Panc1 (cell line): ENCODE data around the gene APLP1. TPM values are rescaled to one million over a fixed set of nuclear protein-coding genes. Genes with fewer than 3 reads are reported as not detected.

ENCODE experiments used
- ATAC-seq: fragments of 200-7000 bp; cut with Tn5 transposase; 2 replicates; pipeline ENCODE4 v1.9.1; 2020; ENCODE audit warnings: mild to moderate bottlenecking, moderate library complexity
- BruUV-seq: library from RNA; stranded (reverse); fragments of 400-500 nt; replicated peaks from 2 replicates; lab custom pipeline; 2021; lab: Mats Ljungman, UMichigan
- CTCF ChIA-PET: fragments of 300-600 bp; sonication (Branson Sonifier 250); formaldehyde crosslinking; loops from one replicate; lab custom pipeline; 2022; ENCODE audit warnings: antibody characterized with exemption; lab: Charles Lee
- POLR2A ChIA-PET: fragments of 300-600 bp; sonication (Branson Sonifier 250); formaldehyde crosslinking; loops from one replicate; lab custom pipeline; 2022; ENCODE audit warnings: antibody characterized with exemption; lab: Charles Lee
- DNase-seq: peaks from one replicate; pipeline ENCODE4 v3.0.0-alpha.2; 2010; ENCODE audit warnings: low read depth, low spot score
- H3K27ac ChIP-seq: 2 replicates; pipeline ENCODE4 v1.5.1; 2011; ENCODE audit warnings: mild to moderate bottlenecking, low read length, inconsistent platforms
- H3K27me3 ChIP-seq: fragments of 200-500 bp; sonication (Bioruptor generic); 2 replicates; pipeline ENCODE4 v1.6.0; 2014; ENCODE audit warnings: low read length, inconsistent platforms; ENCODE audit not compliant: control insufficient read depth, insufficient read depth
- H3K36me3 ChIP-seq: fragments of 200-500 bp; sonication (Bioruptor generic); 2 replicates; pipeline ENCODE4 v1.5.1; 2014; ENCODE audit warnings: inconsistent platforms, mild to moderate bottlenecking, low read length, moderate library complexity; ENCODE audit not compliant: control insufficient read depth, insufficient read depth
- H3K4me1 ChIP-seq: 2 replicates; pipeline ENCODE4 v1.5.1; 2011; ENCODE audit warnings: inconsistent platforms, mild to moderate bottlenecking, low read length, moderate library complexity; ENCODE audit not compliant: control insufficient read depth, insufficient read depth
- H3K4me3 ChIP-seq, 2 experiments: 2 replicates each; pipeline ENCODE4 v1.5.1; 2011 to 2012; ENCODE audit warnings: low read depth in 2 of 2, low read length in 2 of 2, mild to moderate bottlenecking in 2 of 2, inconsistent platforms in 1 of 2, moderate library complexity in 1 of 2
- H3K9me3 ChIP-seq: fragments of 200-500 bp; sonication (Bioruptor generic); 2 replicates; pipeline ENCODE4 v1.5.1; 2014; ENCODE audit warnings: low read depth, mild to moderate bottlenecking, inconsistent platforms, low read length, moderate library complexity; ENCODE audit not compliant: control insufficient read depth, insufficient read depth
- POLR2AphosphoS5 ChIP-seq: IDR thresholded peaks from 2 replicates; pipeline ENCODE4 v1.6.1; 2012; ENCODE audit warnings: mild to moderate bottlenecking, low read depth, low read length, moderate library complexity
- SIN3A ChIP-seq: IDR thresholded peaks from 2 replicates; pipeline ENCODE4 v1.6.1; 2012; ENCODE audit warnings: low read depth, mild to moderate bottlenecking, low read length, moderate library complexity, borderline replicate concordance; ENCODE audit not compliant: insufficient read depth
- TCF7L2 ChIP-seq: IDR thresholded peaks from 2 replicates; pipeline ENCODE4 v1.6.1; 2011; ENCODE audit warnings: mild to moderate bottlenecking, low read depth, low read length, inconsistent platforms
- in situ Hi-C: cut with HindIII; loops from 2 replicates; pipeline ENCODE4 v1.10.0; 2016; ENCODE audit warnings: low sequenced_read_pairs, low pct_unique_long_range_greater_than_20kb
- intact Hi-C: fragments of 100-400 bp; cut with micrococcal nuclease; formaldehyde crosslinking; loops from one replicate; pipeline ENCODE4 v1.10.0; 2022; ENCODE audit not compliant: unreplicated experiment
- total RNA-seq: library from RNA; stranded (reverse); gene quantifications from one replicate; pipeline ENCODE4 v1.2.1, GENCODE V29; 2021; ENCODE audit not compliant: unreplicated experiment
- TF ChIP-seq, protein P1 (sequence below): fragments of 450-650 bp; IDR thresholded peaks from 2 replicates; pipeline ENCODE4 v1.5.1; 2017; ENCODE audit warnings: mild to moderate bottlenecking
- TF ChIP-seq, protein P2 (sequence below), 2 experiments: IDR thresholded peaks; 2 replicates each; pipeline ENCODE4 v1.6.1; 2011 to 2012; ENCODE audit warnings: low read depth in 2 of 2, control low read depth in 1 of 2, low read length in 1 of 2, mild to moderate bottlenecking in 1 of 2, moderate library complexity in 1 of 2; ENCODE audit not compliant: insufficient read depth in 1 of 2

APLP1 gene
- total RNA-seq, 1 experiment from 2014 or later = 74.6 TPM

DNA sequence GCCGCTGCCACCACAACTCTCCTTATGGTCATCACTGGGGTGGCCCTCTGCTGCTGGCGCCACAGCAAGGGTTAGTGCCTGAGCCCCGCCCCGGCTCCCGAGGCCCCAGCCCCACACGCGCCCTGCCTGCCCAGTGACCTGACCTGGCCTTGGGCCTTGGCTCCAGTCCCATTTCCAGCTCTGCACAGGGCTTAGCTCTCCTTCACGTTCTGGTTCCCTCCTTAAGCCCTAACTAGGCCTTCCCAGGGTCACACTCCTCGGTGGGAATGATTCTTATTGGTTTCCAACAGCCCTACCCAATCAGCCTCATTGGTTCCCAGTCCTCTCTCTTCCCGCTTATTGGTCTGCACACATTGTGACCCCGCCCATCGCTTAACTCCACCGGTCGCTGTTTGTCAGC lies 5.8 kb upstream of the APLP1 start:
- Histone ChIP-seq H3K9me3 (no peaks in the 10 kb centered on the region), H3K4me3 (no peak overlapping the region), H3K4me1 (no peaks in the 10 kb centered on the region), H3K27ac (no peak overlapping the region), H3K27me3 (no peaks in the 10 kb centered on the region), H3K36me3 (no peaks in the 10 kb centered on the region)
- no peak for DNase-seq
- intact Hi-C loops = no loop called here
- in situ Hi-C loops = no loop called here
- ATAC-seq = peak; percentile 29; the same call in 1 of the 2 replicates
- POLR2A ChIA-PET = interaction anchor here (0.7 kb wide), 1 partner anchor 53 kb away, joined by 3 read pairs; no protein-coding TSS in a partner anchor
- TF ChIP-seq, protein P1, sequence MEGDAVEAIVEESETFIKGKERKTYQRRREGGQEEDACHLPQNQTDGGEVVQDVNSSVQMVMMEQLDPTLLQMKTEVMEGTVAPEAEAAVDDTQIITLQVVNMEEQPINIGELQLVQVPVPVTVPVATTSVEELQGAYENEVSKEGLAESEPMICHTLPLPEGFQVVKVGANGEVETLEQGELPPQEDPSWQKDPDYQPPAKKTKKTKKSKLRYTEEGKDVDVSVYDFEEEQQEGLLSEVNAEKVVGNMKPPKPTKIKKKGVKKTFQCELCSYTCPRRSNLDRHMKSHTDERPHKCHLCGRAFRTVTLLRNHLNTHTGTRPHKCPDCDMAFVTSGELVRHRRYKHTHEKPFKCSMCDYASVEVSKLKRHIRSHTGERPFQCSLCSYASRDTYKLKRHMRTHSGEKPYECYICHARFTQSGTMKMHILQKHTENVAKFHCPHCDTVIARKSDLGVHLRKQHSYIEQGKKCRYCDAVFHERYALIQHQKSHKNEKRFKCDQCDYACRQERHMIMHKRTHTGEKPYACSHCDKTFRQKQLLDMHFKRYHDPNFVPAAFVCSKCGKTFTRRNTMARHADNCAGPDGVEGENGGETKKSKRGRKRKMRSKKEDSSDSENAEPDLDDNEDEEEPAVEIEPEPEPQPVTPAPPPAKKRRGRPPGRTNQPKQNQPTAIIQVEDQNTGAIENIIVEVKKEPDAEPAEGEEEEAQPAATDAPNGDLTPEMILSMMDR = no peak
- TF ChIP-seq TCF7L2 = no peak
- TF ChIP-seq, protein P2, sequence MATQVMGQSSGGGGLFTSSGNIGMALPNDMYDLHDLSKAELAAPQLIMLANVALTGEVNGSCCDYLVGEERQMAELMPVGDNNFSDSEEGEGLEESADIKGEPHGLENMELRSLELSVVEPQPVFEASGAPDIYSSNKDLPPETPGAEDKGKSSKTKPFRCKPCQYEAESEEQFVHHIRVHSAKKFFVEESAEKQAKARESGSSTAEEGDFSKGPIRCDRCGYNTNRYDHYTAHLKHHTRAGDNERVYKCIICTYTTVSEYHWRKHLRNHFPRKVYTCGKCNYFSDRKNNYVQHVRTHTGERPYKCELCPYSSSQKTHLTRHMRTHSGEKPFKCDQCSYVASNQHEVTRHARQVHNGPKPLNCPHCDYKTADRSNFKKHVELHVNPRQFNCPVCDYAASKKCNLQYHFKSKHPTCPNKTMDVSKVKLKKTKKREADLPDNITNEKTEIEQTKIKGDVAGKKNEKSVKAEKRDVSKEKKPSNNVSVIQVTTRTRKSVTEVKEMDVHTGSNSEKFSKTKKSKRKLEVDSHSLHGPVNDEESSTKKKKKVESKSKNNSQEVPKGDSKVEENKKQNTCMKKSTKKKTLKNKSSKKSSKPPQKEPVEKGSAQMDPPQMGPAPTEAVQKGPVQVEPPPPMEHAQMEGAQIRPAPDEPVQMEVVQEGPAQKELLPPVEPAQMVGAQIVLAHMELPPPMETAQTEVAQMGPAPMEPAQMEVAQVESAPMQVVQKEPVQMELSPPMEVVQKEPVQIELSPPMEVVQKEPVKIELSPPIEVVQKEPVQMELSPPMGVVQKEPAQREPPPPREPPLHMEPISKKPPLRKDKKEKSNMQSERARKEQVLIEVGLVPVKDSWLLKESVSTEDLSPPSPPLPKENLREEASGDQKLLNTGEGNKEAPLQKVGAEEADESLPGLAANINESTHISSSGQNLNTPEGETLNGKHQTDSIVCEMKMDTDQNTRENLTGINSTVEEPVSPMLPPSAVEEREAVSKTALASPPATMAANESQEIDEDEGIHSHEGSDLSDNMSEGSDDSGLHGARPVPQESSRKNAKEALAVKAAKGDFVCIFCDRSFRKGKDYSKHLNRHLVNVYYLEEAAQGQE (IDR thresholded peaks at IDR 0.05; ENCODE audit: insufficient read depth in 1 of 2, low read depth in 2 of 2, low read length in 1 of 2) = no peak
- no peak for TF ChIP-seq SIN3A
- TF ChIP-seq POLR2AphosphoS5 = no peak
- no TSS peak for BruUV-seq
- CTCF ChIA-PET = interaction anchor here (0.6 kb wide), 1 partner anchor 249 kb away, joined by 7 read pairs; no protein-coding TSS in a partner anchor

DNA sequence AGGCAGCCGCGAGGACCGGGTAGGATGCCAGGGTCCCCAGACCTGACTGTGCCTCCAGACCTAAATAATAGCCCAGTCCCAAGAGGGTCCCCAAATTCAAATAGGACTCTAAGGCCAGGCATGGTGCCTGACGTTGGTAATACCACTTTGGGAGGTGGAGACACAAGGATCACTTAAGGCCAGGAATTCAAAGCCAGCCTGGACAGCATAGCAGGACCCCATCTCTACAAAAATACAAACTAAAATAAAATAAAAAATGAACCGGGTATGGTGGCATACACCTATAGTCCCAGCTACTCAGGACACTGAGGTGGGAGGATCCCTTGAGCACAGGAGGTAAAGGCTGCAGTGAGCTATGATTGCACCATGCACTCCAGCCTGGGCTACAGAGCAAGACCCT lies 5.4 kb upstream of the APLP1 start:
- intact Hi-C loops = no loop called here
- no peak for DNase-seq
- no peak for ATAC-seq
- Histone ChIP-seq H3K9me3 (no peaks in the 10 kb centered on the region), H3K36me3 (no peaks in the 10 kb centered on the region), H3K27me3 (no peaks in the 10 kb centered on the region), H3K4me1 (no peaks in the 10 kb centered on the region), H3K4me3 (no peak overlapping the region), H3K27ac (no peak overlapping the region)
- ChIA-PET CTCF (interaction anchor here (0.6 kb wide), 1 partner anchor 248 kb away, joined by 7 read pairs; no protein-coding TSS in a partner anchor), POLR2A (interaction anchor here (0.7 kb wide), 1 partner anchor 54 kb away, joined by 3 read pairs; no protein-coding TSS in a partner anchor)
- in situ Hi-C loops = no loop called here
- no TSS peak for BruUV-seq
- TF ChIP-seq, protein P1 = no peak
- TF ChIP-seq TCF7L2 = no peak
- TF ChIP-seq, protein P2 (IDR thresholded peaks at IDR 0.05; ENCODE audit: insufficient read depth in 1 of 2, low read depth in 2 of 2, low read length in 1 of 2) = no peak
- no peak for TF ChIP-seq SIN3A
- no peak for TF ChIP-seq POLR2AphosphoS5
